ENCODE results near the gene HNRNPM.

DNA sequence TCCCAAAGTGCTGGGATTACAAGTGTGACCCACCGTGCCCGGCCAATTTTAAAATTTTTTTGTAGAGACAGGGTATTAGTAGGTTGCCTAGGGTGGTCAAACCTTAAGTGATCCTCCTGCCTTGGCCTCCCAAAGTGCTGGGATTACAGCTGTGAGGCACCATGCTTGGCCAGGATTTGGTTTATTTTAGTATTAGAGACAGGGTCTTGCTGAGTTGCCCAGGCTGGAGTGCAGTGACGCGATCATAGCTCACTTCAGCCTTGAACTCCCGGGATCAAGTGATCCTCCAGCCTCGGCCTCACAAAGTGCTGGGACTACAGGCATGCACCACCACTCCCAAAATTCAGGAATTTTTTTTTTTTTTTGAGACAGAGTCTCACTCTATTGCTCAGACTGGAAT lies 74.6 kb downstream of the HNRNPM start:
- TF ChIP-seq CTCF (IDR thresholded peaks at IDR 0.05 in 4 of 5, conservative IDR thresholded peaks at IDR 0.05 in 1 of 5) (no peak), POLR2A (IDR thresholded peaks at IDR 0.05) (no peak)
